GM19023 (cell line): ENCODE results near the gene OR4D1.
"Not testable (repeated sequence)": the region's sequence is repeated elsewhere in the genome, so short reads cannot be mapped to it uniquely, and the experiment has no call there.

ENCODE experiments used
- ATAC-seq: cut with Tn5 transposase; IDR thresholded peaks from one replicate; pipeline ENCODE4 v1.9.1; 2021; ENCODE audit warnings: mild to moderate bottlenecking, moderate library complexity; ENCODE audit not compliant: unreplicated experiment

OR4D1 gene

DNA sequence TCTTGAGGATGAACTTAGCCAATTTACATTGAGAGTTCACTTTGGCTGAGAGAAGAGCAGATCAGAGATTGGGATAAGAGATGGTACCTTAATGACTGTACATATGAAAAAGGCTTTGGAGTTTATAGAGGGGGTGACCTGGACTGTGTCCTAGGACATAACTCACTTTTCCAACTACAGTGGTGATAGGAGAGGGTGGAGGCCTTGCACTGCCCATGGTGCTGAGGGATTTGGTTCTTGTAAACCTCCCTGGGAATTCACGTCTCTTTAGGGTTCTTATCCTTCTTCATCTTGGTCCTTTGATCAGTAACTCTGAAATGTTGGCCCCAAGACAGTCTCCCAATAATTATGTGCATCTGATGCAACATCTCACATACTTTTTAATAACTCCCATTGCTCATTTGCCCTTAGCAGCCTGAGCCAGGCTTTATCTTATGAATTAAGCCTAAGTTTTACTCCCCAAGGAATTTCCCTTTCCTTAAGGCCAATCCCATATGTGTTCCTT is at the start of gene OR4D1:
Gene OR4D1, plus strand, starts transcription at position 455 of the 505 bp plus-strand sequence. CDS start 6,770 bp downstream, outside the sequence.
- ATAC-seq, result no peak

DNA sequence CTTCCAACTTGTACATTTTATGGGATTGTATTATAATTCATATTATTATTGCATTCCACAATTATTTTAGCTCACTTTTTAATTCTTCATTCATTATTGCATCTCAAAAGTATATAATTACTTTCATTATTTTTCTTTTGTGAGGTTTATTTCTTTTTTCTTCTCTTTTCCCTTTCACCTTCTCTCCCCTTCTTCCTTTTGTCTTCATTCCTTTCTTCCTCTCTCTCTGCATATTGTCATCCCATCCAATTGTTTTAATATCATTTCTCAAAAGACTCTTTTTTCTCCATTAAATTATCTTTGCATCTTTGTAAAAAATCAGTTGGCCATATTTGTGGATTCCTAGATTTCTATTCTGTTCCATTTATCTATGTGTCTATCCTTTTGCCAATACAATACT is 47.7 kb upstream of the OR4D1 start:
- ATAC-seq, result no peak

DNA sequence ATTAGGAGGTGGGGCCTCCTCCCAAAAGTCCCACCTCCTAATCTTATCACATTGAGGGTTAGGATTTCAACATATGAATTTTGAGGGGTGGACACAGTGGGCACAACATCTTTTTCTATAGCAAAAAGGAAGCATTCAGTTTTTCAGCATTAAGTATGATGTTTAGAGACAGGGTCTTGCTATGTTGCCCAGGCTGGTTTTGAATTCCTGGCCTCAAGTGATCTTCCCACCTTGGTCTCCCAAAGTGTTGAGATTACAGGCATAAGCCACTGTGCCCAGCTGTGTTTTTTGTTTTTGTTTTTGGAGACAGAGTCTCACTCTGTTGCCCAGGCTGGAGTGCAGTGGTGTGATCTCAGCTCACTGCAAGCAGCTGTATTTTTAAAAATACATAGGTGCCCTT is 46.3 kb upstream of the OR4D1 start:
- not testable (repeated sequence) for ATAC-seq

DNA sequence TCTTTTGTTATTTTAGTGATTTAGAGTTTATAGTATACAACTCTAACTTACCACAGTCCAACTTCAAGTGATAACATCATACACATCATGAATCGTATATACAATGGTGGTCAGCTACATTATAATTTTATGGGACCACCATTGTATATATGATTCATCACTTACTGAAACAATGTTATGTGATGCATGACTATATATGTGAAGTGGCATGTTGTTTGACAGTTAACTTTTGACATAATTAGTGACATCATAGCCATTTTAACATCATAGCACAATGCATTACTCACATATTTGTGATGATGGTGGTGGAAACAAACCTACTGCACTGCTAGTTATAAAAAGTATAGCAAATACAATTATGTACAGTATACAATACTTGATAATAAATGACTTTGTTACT is 43.1 kb upstream of the OR4D1 start:
- ATAC-seq, result no peak

DNA sequence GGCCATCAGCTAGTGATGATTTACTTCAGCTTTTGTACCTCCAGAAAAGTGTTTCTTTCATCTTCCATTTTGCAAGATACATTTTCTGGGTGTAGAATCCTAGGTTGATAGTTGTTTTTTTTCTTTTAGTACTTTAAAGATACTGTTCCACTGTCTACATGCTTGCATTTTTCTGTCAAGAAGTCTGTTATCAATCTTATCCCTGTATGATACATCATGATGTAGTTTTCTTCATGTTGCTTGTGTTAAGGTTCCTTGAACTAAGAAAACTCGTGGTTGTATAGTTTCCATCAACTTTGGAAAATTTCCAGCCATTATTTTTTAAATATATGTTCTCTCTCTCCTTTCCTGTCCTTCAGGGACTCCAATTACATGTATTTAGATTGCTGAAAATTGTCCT is 40.9 kb upstream of the OR4D1 start:
- no peak for ATAC-seq

DNA sequence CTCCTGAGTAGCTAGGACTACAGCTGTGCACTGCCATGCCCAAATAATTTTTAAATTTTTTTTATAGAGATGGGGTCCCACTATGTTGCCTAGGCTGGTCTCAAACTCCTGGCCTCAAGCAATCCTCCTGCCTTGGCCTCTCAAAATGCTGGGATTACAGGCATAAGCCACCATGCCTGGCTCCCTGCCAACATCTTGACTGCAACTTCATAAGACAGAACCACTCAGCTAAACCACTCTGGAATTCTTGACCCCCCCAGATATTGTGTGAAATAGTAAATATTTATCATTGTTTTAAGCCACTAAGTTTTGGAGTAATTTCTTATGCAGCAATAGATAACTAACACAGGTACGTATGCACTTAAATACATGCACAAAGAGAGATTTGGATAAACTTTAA is 39.0 kb upstream of the OR4D1 start:
- no peak for ATAC-seq

DNA sequence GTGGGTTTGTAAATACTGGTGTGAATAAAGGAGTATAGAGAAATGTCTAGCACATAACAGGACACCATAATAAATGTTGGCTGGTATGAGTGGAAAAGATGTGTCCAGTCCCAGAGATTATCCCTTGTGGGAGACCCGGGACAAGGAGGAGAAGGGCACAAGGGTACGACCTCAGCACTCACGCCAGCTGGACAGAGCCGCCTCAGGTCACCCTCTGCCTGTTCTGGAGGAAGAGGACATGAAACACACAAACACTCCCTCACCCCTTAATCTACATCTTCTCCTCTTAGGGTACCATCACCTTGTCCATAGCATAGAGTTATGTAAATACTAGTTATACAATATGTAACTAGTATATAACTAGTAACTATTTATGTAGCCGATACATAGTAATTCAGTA is 38.2 kb upstream of the OR4D1 start:
- no peak for ATAC-seq

DNA sequence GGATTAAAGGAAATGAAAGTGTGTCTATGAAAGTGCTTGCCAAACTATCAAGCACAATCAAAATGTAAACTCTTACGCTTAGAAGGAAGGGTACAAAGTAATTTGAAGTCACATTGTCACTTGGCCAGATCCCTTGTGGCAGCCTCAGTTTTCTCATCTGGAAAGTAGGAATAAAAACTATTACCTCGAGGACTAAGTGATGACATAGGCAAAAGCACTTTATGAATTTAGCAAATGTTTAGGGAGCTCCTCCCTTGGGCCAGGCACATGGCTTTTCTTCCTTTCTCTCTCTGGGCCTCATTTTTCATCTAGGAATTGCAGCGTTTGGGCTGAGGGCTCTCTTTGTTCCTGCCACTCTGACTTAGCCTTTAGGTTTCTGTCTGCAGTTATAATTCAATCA is 36.5 kb upstream of the OR4D1 start:
- no peak for ATAC-seq

DNA sequence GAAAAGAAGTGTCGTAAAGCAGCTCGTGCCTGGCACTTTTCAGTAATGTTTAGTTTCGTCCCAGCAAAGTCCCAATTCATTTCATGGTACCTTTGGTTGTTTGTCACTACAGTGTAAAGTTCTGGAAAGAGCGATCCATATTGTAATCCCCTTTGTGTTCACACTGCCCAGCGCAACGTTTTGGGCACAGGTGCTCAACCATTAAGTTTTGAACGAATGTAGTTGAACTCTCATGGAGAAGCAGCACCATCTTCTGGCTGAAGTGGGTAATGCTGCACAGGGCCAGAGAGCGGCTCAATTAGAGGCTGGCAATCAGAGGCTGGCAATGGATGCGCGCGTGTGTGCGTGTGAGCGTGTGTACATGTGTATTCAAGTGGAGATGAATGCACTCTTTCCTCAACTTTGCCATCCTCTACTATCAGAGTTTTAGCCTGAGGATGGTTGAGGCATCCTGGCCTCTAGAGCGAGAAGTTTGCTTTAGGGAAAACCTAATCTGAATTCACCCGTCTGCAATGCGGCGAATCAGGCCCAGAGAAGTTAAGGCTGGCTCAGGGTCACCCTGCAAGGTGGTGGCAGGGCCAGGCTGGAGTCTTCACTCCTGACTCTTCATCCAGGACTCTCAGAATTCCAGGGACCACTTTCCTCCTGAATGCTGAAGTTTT is 35.1 kb upstream of the OR4D1 start:
- no peak for ATAC-seq

DNA sequence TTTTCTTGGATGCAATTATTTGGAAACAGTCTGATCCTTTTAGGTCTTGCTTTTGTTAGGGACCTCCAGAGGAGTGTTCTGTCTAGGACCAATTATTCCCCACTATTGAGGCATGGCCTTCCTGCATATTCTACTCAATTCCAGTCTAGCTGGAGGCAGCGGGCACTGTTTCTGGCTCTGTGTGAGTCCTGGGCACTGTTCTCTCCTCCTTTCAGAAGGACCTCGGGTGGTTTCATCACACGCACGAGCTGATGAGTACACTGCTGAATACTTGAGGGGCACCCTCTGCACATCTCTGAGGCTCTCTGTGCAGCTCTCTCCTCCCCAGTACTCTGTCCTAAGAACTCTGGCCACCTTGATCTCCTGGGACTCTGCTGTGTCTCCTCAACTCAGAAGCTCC is 34.2 kb upstream of the OR4D1 start:
- no peak for ATAC-seq

DNA sequence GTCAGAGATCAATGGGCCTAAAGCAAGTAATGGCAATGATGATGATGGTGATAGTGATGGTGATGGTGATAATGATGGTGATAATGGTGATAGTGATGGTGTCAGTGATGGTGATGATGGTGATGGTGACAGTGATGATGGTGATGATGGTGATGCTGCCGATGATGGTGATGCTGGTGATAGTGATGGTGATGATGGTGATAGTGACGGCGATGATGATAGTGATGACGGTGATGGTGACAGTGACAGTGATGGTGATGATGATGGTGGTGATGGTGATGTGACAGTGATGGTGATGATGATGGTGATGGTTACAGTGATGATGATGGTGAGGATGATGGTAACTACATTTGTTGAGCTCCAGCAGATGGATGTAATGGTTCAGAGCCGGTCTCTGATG is 30.8 kb upstream of the OR4D1 start:
- ATAC-seq, result no peak

DNA sequence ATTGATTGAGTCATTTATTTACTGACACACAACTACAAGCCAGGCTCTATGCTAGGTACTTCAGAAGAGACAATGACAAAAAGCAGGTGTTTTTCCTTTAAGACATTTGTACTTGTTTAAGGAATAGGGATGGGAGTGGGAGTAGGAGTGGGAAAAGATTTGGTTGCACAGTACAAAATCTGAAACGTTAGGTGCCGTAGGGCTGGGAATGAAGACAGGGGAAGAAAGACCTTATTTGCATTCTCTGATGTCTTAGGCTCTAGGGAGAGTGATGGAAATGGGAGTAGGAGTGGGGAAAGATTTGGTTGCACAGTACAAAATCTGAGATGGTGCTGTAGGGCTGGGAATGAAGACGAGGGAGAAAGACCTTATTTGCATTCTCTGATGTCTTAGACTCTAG is 28.7 kb upstream of the OR4D1 start:
- ATAC-seq, result no peak

DNA sequence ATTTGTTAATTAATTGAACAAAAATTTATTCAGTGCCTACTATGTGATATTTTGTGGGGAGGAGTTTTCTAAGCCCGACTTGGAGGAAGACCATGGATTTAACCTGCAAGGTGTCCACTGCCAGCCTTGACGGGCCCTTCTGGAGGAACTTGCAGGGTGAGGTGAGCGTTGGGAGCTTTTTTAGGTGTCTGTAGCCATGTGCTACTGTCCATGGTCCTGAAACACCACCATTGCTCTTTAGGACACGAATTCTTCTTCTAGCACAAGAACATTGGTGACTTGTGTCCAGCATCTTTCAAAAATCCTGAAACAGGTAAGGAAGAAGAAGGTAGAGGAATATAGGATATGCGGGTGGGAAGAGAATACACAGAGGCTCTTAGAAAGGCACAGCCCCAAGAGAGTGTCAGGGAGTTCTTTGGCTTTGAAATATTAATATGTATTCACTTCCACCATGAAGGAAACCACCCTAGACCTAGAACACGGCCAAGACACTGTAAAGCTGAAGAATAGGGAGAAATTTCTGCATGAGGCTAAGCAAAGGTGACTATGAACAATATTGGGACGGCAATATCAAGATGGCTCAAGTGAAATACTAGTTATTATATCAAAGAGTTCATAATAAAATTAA is 27.9 kb upstream of the OR4D1 start:
- ATAC-seq, result no peak

DNA sequence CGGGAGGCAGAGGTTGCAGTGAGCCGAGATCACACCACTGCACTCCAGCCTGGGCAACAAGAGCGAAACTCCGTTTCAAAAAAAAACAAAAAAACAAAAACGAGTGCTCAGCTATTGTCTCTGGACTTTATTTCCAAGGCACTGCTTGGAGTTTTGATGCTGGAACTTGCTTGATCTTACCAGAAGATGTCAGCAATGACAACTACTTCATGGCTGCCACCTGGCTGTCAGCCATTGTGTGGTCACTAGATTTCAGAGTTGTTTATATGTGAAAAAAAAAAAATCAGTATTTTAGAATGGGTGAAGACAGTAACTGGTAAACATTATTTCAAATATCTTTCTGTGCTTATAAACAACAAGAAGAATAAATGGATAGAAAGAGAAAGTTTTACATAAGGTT is 26.3 kb upstream of the OR4D1 start:
- ATAC-seq, result no peak

DNA sequence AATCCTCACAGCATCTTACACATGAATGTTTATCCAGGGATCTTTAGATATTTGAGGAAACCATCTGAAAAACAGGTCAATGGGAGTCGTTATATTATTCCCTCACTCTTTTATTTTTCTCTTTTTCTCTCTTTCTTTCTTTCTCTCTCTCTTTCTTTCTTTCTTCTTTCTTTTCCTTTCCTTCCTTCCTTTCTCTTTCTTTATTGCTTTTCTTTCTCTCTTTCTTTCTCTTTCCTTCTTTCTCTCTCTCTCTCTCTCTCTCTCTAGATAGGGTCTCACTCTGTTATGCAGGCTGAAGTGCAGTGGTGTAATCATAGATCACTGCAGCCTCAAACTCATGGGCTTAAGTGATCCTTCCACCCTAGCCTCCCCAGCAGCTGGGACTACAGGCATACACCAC is 20.3 kb upstream of the OR4D1 start:
- no peak for ATAC-seq

DNA sequence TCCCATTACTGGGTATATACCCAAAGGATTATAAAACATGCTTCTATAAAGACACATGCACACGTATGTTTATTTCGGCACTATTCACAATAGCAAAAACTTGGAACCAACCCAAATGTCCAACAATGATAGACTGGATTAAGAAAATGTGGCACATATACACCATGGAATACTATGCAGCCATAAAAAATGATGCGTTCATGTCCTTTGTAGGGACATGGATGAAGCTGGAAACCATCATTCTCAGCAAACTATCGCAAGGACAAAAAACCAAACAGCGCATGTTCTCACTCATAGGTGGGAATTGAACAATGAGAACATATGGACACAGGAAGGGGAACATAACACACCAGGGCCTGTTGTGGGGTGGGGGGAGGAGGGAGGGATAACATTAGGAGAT is 15.5 kb upstream of the OR4D1 start:
- not testable (repeated sequence) for ATAC-seq

DNA sequence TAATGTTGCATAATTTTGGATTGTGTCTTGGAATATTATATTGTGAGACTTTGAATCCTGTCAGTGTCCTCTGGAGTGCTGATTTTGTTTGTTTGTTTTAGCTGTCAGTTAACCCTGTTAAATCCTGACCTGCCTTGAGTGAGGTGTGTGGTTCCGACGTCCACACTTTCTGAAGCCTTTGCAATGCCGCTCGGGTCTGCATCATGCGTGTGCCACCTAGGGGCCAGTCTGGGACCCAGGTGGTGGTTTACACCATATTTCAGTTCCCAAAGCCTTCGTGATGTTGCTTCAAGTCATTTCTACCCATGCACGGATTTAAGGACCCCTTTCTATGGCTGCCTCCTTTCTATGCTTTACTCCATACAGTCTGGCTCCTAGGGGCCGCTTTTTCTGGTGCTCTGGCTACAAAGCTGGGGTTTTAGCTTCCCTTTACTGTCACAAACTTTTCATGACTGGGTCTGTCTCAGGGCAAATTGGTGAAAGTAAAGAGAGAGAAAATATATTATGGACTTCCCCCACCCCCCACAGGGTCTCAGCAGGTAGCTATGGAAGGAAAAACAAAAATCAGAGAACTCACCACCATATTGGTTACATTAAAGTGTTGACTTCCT is 11.4 kb upstream of the OR4D1 start:
- ATAC-seq, result no peak

DNA sequence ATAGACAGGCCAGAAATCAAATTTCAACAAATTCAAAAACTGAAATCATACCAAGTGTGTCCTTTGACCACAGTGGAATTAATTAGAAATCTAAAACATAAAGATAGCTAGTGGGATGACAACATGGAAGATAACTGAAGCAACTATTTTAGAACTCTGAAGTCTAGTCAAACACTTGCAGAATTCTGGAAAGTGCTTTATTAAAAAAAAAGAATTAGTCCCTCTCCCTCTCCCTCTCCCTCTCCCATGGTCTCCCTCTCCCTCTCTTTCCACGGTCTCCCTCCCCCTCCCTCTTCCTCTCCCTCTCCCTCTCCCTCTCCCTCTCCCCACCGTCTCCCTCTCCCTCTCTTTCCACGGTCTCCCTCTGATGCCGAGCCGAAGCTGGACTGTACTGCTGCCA is 6.7 kb upstream of the OR4D1 start:
- no peak for ATAC-seq

DNA sequence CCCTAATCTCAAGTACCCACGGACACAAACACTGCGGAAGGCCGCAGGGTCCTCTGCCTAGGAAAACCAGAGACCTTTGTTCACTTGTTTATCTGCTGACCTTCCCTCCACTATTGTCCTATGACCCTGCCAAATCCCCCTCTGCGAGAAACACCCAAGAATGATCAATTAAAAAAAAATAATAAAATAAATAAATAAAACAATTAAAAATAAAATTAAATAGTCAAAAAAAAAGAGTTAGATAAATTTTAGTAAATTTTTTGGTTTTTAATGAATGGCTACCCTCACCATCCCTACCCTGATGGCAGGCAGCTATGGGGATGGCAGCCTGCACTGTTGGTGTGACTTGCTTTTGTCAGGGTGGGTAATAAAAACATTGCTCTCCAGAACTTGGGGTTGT is 4.8 kb upstream of the OR4D1 start:
- ATAC-seq, result not testable (repeated sequence)

DNA sequence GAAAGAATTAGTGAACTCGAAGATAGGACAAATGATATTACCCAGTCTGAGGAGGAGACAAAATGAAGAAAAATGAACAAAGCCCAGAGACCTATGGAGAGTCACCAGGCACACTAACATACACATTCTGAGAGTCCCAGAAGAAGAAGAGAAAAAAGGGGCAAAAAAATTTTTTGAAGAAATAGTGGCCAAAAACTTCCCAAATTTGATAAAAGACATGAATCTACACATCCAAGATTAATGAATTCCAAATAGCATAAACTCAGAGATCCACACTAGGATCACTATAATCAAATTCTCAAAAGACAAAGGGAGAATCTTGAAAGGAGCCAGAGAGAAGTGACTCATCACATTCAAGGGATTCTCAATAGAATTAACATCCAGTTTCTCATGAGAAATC is 3.4 kb upstream of the OR4D1 start:
- ATAC-seq, result no peak

DNA sequence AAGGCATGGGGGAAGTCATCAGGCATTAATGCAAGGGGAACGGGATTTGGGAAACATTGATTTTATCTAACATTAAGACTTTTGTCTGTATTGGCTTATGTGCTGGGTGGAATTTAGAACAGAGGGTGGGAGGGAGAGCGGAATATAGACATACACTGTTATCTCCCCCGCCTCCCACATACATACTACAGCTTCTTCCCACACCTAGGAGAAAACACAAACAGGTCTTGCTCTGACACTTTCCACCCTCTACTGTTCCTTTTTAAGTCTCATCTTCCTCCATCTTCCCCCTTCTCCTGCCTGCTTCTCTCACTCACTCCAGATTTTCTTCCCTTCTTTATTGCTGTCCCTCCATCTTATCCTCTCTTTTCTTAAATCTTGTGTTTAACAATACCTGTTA is 425 bp downstream of the OR4D1 start:
- no peak for ATAC-seq

DNA sequence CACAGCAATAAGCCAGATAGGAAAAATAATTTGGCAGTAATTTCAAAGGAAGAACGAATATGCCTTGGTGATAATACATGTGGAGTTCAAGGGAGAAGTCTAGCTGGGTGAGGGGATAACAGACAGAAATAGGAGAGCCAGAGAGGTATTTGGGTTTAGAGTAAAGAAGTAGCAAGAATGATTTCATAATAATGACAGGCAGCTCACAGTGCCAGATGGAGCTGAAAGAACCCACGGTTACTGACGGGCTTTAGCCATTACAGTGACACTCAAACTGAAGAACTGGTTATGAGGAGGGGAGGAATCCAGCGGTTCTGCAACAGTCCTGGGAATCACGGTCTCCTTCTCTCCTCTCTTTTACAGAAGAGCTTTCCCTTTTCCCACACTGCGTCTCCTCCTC is 2.2 kb downstream of the OR4D1 start:
- ATAC-seq, result no peak
